K562 (cell line): Measurements from ENCODE around the gene PCSK5. TPM values are rescaled to one million over a fixed set of nuclear protein-coding genes. Genes with fewer than 3 reads are reported as not detected.

Experiments
- ATAC-seq: fragments of 200-7000 bp; cut with Tn5 transposase; 3 replicates; pipeline ENCODE4 v1.9.1; 2020; ENCODE audit warnings: moderate library complexity
- BruUV-seq: library from RNA; stranded (reverse); fragments of 400-500 nt; replicated peaks from 2 replicates; lab custom pipeline; 2021; lab: Mats Ljungman, UMichigan
- CTCF ChIA-PET: fragments of 300-600 bp; formaldehyde crosslinking; extraction: SDS; loops from one replicate; lab custom pipeline; 2021; ENCODE audit warnings: low intra/inter-chr PET ratio; lab: Yijun Ruan, JAX
- POLR2A ChIA-PET: fragments of 300-600, 350-650 bp; sonication (Branson Sonifier 250); formaldehyde crosslinking; extraction: SDS; loops from one replicate; lab custom pipeline; 2021; ENCODE audit warnings: antibody characterized with exemption, inconsistent platforms; lab: Yijun Ruan, JAX
- DNase-seq, 4 experiments: peaks; one replicate each; pipeline versions ENCODE4 v3.0.0 to v3.0.0-alpha.2; 2011 to 2018; ENCODE audit warnings: low spot score in 3 of 4, mixed read lengths in 3 of 4; ENCODE audit errors: extremely low read depth in 1 of 4
- FAIRE-seq: peaks from 2 replicates; lab custom pipeline; 2011; peaks lifted over from hg19 to GRCh38; lab: Jason Lieb, UNC
- H2AFZ ChIP-seq: 2 replicates; pipeline ENCODE4 v1.6.0; 2011; ENCODE audit warnings: low read depth, low read length, control low read depth, inconsistent platforms
- H3K27ac ChIP-seq: fragments of 200-600 bp; 3 replicates; pipeline ENCODE4 v1.8.0; 2011; ENCODE audit warnings: low read depth, mild to moderate bottlenecking, control low read depth, inconsistent platforms, low read length, moderate library complexity, mixed read lengths; ENCODE audit errors: extremely low read depth
- H3K27me3 ChIP-seq, 2 experiments: fragments of 300-600 bp in 1 of 2; 2 replicates in 1 of 2; 3 replicates in 1 of 2; pipeline versions ENCODE4 v1.6.0 to v1.8.0; 2011; ENCODE audit warnings: inconsistent platforms in 2 of 2, low read length in 2 of 2, mild to moderate bottlenecking in 1 of 2, mixed read lengths in 1 of 2, moderate library complexity in 1 of 2; ENCODE audit not compliant: control insufficient read depth in 2 of 2, insufficient read depth in 2 of 2
- H3K36me3 ChIP-seq: fragments of 300-600 bp; 3 replicates; pipeline ENCODE4 v1.8.0; 2011; ENCODE audit warnings: mild to moderate bottlenecking, low read length, inconsistent platforms; ENCODE audit not compliant: control insufficient read depth, insufficient read depth
- H3K4me1 ChIP-seq, 2 experiments: fragments of 200-600 bp in 1 of 2; replicated peaks in 1 of 2; 2 replicates in 1 of 2; 3 replicates in 1 of 2; pipeline versions ENCODE4 v1.5.1 to v1.8.0; 2011; ENCODE audit warnings: inconsistent platforms in 2 of 2, low read length in 2 of 2, mild to moderate bottlenecking in 1 of 2, mixed read lengths in 1 of 2, moderate library complexity in 1 of 2; ENCODE audit not compliant: control insufficient read depth in 2 of 2, insufficient read depth in 2 of 2
- H3K4me2 ChIP-seq: 2 replicates; pipeline ENCODE4 v1.6.1; 2011; ENCODE audit warnings: low read length, control low read depth, inconsistent platforms, mixed read lengths; ENCODE audit not compliant: insufficient read depth
- H3K4me3 ChIP-seq: fragments of 200-600 bp; sonication (generic), shearing (Covaris generic); 2 replicates; pipeline ENCODE4 v1.5.1; 2016; ENCODE audit warnings: control low read depth, inconsistent platforms
- H3K79me2 ChIP-seq: fragments of 200-600 bp; 3 replicates; pipeline ENCODE4 v1.8.0; 2011; ENCODE audit warnings: low read length, inconsistent platforms; ENCODE audit not compliant: control insufficient read depth, insufficient read depth
- H3K9ac ChIP-seq, 2 experiments: 2 replicates each; pipeline versions ENCODE4 v1.6.0 to v1.6.1; 2011; ENCODE audit warnings: low read depth in 2 of 2, low read length in 2 of 2, control low read depth in 1 of 2, inconsistent platforms in 1 of 2, mild to moderate bottlenecking in 1 of 2, mixed read lengths in 1 of 2; ENCODE audit not compliant: insufficient read depth in 1 of 2
- H3K9me1 ChIP-seq: one replicate; pipeline ENCODE4 v1.6.0; 2011; ENCODE audit warnings: inconsistent platforms, mild to moderate bottlenecking, low read length, moderate library complexity; ENCODE audit not compliant: control insufficient read depth, insufficient read depth
- H3K9me3 ChIP-seq: replicated peaks from 2 replicates; pipeline ENCODE4 v1.5.1; 2011; ENCODE audit warnings: low read depth, low read length, inconsistent platforms; ENCODE audit not compliant: control insufficient read depth, insufficient read depth
- H4K20me1 ChIP-seq: replicated peaks from 2 replicates; pipeline ENCODE4 v1.6.1; 2011; ENCODE audit warnings: low read length, inconsistent platforms, mixed read lengths; ENCODE audit not compliant: control insufficient read depth, insufficient read depth
- BMI1 ChIP-seq: fragments of 150-350 bp; IDR thresholded peaks from 2 replicates; pipeline ENCODE4 v1.6.1; 2014; ENCODE audit warnings: low read length
- C11orf30 ChIP-seq: fragments of 450-650 bp; IDR thresholded peaks from 2 replicates; pipeline ENCODE4 v1.6.1; 2016; ENCODE audit warnings: low read depth, mild to moderate bottlenecking
- CBX1 ChIP-seq: sonication (generic); IDR thresholded peaks from 2 replicates; pipeline ENCODE4 v1.6.1; 2016; ENCODE audit warnings: antibody characterized with exemption, low read depth, mild to moderate bottlenecking
- CHD1 ChIP-seq: fragments of 200-600 bp; sonication (generic); IDR thresholded peaks from one replicate; pipeline ENCODE4 v1.6.1; 2012; ENCODE audit warnings: mild to moderate bottlenecking, moderate library complexity, low read length, inconsistent platforms
- CSDE1 ChIP-seq, 2 experiments: fragments of 450-650 bp; IDR thresholded peaks; 2 replicates each; pipeline ENCODE4 v1.6.1; 2016; ENCODE audit warnings: mild to moderate bottlenecking in 1 of 2
- GTF2F1 ChIP-seq: IDR thresholded peaks from 2 replicates; pipeline ENCODE4 v1.6.1; 2011; ENCODE audit warnings: low read depth, low read length, improper control_type of control experiment
- HDAC8 ChIP-seq: fragments of 450-650 bp; IDR thresholded peaks from 2 replicates; pipeline ENCODE4 v1.6.1; 2016; ENCODE audit warnings: mild to moderate bottlenecking, missing genetic modification characterization, moderate library complexity, missing compliant biosample characterization
- LEF1 ChIP-seq: fragments of 450-650 bp; IDR thresholded peaks from 2 replicates; pipeline ENCODE4 v1.6.1; 2016; ENCODE audit warnings: mild to moderate bottlenecking
- PCBP1 ChIP-seq: fragments of 200-400 bp; formaldehyde crosslinking; IDR thresholded peaks from 2 replicates; pipeline ENCODE4 v1.6.1; 2018; ENCODE audit warnings: mild to moderate bottlenecking, low read depth, low read length; ENCODE audit not compliant: poor library complexity, severe bottlenecking
- POU5F1 ChIP-seq: fragments of 150-350 bp; IDR thresholded peaks from 2 replicates; pipeline ENCODE4 v1.6.1; 2014; ENCODE audit warnings: borderline replicate concordance, low read length, low read depth, mild to moderate bottlenecking; ENCODE audit not compliant: partially characterized antibody
- SMAD2 ChIP-seq: fragments of 150-350 bp; IDR thresholded peaks from 2 replicates; pipeline ENCODE4 v1.6.1; 2014; ENCODE audit warnings: low read depth, mild to moderate bottlenecking, low read length
- ZBTB8A ChIP-seq: fragments of 450-650 bp; IDR thresholded peaks from 2 replicates; pipeline ENCODE4 v1.6.1; 2018; ENCODE audit warnings: mild to moderate bottlenecking, moderate library complexity; ENCODE audit not compliant: partially characterized antibody
- ZNF445 ChIP-seq: fragments of 250-450 bp; sonication (Bioruptor Pico); IDR thresholded peaks from 2 replicates; pipeline ENCODE4 v1.4.0; 2020; ENCODE audit warnings: low read depth, mild to moderate bottlenecking, moderate library complexity
- ZNF707 ChIP-seq: fragments of 250-450 bp; sonication (Bioruptor Pico); conservative IDR thresholded peaks from 2 replicates; pipeline ENCODE4 v1.8.0; 2022; ENCODE audit warnings: inconsistent platforms, mild to moderate bottlenecking, moderate library complexity
- WGBS: fragments of 100-300 bp; shearing (Covaris generic); methylation state at CpG from one replicate; pipeline ENCODE4 v1.1.6; 2016; ENCODE audit warnings: low coverage, mixed read lengths; ENCODE audit not compliant: insufficient coverage; ENCODE audit errors: missing lambda C conversion rate; 5-methylcytosine and 5-hydroxymethylcytosine counted together
- in situ Hi-C: fragments of 300-500 bp; cut with MboI; formaldehyde crosslinking; loops from 4 replicates; pipeline ENCODE4 v1.15.0; 2018; ENCODE audit warnings: inconsistent platforms, mixed read lengths
- intact Hi-C: fragments of 100-400 bp; cut with micrococcal nuclease; formaldehyde crosslinking; loops from 2 replicates; pipeline ENCODE4 v1.14.2; 2022
- polyA plus RNA-seq, 8 experiments: library from polyadenylated mRNA; depleted of rRNA in 4 of 8; stranded (reverse) in 5 of 8; unstranded in 3 of 8; fragments of >200 nt; fragmentation: Nextera tagmentation in 2 of 8; fragmentation: Illumina TruSeq in 1 of 8; extraction: Ambion mirVana in 2 of 8; extraction: Trizol in 1 of 8; gene quantifications; 2 replicates each; pipeline versions ENCODE4 v1.2.1 to v1.2.3, GENCODE V29; 2011 to 2014; ENCODE audit warnings: inconsistent platforms in 1 of 8, missing spikeins in 1 of 8
- total RNA-seq, 7 experiments: library from RNA; depleted of rRNA in 6 of 7; stranded (reverse); fragments of >200 nt in 6 of 7; fragmentation: Illumina TruSeq in 2 of 7; extraction: Trizol in 2 of 7; gene quantifications; 2 replicates each; pipeline versions ENCODE4 v1.2.1 to v1.2.3, GENCODE V29; 2011 to 2021; ENCODE audit warnings: low replicate concordance in 1 of 7
- TF ChIP-seq, protein P1 (sequence below): fragments of 450-650 bp; formaldehyde crosslinking; IDR thresholded peaks from 2 replicates; pipeline ENCODE4 v1.4.0; 2020; ENCODE audit warnings: mild to moderate bottlenecking, moderate library complexity
- TF ChIP-seq, protein P2 (sequence below): fragments of 250-450 bp; sonication (Bioruptor Pico); IDR thresholded peaks from 2 replicates; pipeline ENCODE4 v1.5.0; 2021; ENCODE audit warnings: mild to moderate bottlenecking, moderate library complexity
- TF ChIP-seq, protein P3 (sequence below): fragments of 450-650 bp; IDR thresholded peaks from 2 replicates; pipeline ENCODE4 v1.6.1; 2016; ENCODE audit warnings: missing biosample characterization, missing genetic modification characterization

The PCSK5 gene
- total and polyA plus RNA-seq, 9 of the 15 experiments (the other 6 are each of a cell fraction or from before 2014, with no cell fraction given): not detected

DNA sequence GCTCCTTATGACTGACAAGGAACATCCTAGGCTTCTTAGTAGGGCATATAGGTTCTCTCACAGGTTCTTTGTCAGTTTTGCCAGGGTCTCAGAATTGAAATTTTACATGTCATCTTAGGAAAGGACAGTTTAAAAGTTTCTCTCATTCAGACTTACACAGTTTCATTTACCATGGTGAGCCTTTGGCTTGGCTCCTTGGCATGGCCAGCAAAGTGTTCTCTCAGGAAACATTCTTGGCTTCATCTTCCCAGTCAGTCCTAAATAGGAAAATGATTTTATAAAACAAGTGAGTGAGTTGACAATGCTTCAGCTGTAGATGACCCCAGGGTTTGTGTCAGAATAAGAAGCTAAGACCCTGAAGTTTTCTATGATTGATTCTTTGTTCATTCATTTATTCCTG, 191.6 kb downstream of the PCSK5 start (continued):
- TF ChIP-seq POU5F1 (no peak), SMAD2 (no peak), BMI1 (no peak), ZNF707 (no peak)
- TF ChIP-seq, all 486 proteins: peak for 0

DNA sequence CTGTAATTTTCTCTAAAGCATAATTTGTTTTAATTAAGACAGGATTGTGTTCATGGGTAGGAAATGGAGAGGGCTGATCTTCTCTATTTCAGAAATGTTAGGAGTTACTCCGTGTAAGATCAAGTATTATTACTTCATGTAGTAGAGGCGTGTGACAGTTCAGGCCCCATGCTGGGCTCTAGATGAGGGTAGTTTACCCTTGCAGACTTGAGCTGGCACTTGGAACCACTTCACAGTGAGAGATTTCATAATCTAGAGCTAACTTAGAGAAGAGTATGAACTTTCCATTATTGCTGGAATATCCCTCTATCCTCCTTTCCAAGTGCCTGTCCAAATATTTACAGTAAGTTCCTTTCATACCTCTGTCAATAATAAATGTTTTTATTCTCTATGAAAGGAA, 195.1 kb downstream of the PCSK5 start:
- FAIRE-seq: no peak
- Histone ChIP-seq H3K4me1 (no peaks in the 10 kb centered on the region), H3K4me2 (no peak overlapping the region), H2AFZ (no peak overlapping the region), H3K36me3 (no peaks in the 10 kb centered on the region), H3K27ac (no peak overlapping the region), H3K9me3 (no peaks in the 10 kb centered on the region), H3K79me2 (no peaks in the 10 kb centered on the region), H3K4me3 (no peak overlapping the region), H3K9ac (no peak overlapping the region), H3K9me1 (no peaks in the 10 kb centered on the region), H3K27me3 (no peaks in the 10 kb centered on the region), H4K20me1 (no peaks in the 10 kb centered on the region)
- no TSS peak for BruUV-seq
- intact Hi-C loops: no loop called here
- no peak for ATAC-seq
- POLR2A ChIA-PET: no interaction called here
- in situ Hi-C loops: no loop called here
- CTCF ChIA-PET: no interaction called here
- WGBS: 0% methylated on average over 2 of the region's 2 CpGs
- DNase-seq: no peak
- TF ChIP-seq, protein P1, sequence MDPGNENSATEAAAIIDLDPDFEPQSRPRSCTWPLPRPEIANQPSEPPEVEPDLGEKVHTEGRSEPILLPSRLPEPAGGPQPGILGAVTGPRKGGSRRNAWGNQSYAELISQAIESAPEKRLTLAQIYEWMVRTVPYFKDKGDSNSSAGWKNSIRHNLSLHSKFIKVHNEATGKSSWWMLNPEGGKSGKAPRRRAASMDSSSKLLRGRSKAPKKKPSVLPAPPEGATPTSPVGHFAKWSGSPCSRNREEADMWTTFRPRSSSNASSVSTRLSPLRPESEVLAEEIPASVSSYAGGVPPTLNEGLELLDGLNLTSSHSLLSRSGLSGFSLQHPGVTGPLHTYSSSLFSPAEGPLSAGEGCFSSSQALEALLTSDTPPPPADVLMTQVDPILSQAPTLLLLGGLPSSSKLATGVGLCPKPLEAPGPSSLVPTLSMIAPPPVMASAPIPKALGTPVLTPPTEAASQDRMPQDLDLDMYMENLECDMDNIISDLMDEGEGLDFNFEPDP: no peak
- TF ChIP-seq HDAC8 (tag) (no peak), CSDE1 (IDR thresholded peaks at IDR 0.05) (no peak), CHD1 (no peak), LEF1 (no peak), GTF2F1 (no peak), ZNF445 (CRISPR knock-in tag) (no peak), CBX1 (no peak), ZBTB8A (no peak), PCBP1 (no peak), C11orf30 (no peak)
- TF ChIP-seq, protein P2, sequence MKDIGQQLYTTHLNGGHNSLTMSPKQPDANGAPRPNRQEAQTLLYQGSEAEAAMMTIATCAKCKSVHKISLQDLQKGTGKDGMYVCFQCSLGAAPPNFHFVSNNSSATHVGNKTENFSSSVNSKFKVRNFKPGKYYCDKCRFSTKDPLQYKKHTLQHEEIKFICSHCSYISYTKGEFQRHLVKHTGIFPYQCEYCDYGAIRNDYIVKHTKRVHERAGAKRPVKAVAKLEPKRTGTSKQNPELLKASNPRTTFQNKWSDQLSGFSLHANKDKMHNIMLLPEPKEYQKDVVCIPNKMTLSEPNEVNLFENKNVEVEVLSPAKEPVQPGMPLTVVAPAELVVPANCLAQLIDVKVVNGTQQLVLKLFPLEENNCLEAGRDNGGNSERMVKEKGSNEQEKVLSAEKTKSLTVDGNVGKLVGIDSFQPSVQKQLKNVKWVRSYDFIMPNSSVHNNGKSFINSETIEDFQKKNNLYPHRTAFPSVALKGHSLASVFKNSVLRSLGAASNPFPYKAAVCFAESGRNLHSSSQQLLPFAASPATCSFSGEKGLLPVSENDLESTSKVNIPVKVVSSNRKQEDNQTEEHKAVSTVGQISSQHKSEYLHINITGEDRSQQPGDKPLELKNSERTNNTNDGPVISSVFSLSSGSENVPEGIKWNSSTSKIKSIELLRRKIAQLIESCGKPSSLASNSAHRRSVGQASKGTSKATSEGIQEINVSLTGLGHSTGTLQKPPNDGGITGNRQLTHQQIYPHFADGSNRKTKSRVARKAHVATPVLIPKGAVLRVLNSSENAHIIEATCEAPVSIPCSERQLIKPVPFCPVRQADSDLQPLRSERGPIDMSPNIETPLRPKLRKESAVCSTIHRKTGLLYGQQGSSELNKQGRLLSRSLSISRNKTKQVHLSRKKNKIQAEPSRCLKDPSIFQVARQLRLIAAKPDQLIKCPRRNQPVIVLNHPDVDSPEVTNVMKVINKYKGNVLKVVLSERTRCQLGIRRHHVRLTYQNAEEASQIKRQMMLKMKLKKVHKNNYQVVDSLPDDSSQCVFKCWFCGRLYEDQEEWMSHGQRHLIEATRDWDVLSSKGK (CRISPR knock-in tag): no peak
- TF ChIP-seq, protein P3, sequence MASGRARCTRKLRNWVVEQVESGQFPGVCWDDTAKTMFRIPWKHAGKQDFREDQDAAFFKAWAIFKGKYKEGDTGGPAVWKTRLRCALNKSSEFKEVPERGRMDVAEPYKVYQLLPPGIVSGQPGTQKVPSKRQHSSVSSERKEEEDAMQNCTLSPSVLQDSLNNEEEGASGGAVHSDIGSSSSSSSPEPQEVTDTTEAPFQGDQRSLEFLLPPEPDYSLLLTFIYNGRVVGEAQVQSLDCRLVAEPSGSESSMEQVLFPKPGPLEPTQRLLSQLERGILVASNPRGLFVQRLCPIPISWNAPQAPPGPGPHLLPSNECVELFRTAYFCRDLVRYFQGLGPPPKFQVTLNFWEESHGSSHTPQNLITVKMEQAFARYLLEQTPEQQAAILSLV (tag): no peak
